ENCODE measurements around the gene ABLIM3.

The ABLIM3 gene

DNA sequence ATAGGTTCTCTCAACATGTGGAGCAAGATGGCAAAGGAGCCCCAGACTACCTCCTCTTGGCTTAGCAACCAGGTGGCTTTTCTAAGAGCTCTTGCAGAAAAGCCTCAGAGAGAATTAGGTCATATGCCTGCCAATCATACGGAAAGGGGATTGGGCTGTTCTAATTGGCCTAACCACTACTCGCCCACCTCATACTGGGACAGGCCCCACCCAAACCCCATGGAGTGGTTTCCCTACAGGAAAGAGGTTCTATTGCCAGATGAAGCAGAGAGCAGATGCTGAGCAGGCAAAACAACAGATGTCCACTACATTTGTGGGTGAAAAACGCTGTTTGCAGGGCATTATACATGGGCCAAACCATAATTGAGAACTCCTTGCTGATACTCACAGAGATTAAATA, 29.0 kb downstream of the ABLIM3 start:
- peak; percentile 31 for DNase-seq (ENCODE audit: low read depth)
- no peak overlapping the region for H3K4me3 ChIP-seq (ENCODE audit: low read depth, low read length)
- in situ Hi-C loops (cut with HindIII; ENCODE audit: low sequenced_read_pairs): no loop called here
- TF ChIP-seq, protein P1, sequence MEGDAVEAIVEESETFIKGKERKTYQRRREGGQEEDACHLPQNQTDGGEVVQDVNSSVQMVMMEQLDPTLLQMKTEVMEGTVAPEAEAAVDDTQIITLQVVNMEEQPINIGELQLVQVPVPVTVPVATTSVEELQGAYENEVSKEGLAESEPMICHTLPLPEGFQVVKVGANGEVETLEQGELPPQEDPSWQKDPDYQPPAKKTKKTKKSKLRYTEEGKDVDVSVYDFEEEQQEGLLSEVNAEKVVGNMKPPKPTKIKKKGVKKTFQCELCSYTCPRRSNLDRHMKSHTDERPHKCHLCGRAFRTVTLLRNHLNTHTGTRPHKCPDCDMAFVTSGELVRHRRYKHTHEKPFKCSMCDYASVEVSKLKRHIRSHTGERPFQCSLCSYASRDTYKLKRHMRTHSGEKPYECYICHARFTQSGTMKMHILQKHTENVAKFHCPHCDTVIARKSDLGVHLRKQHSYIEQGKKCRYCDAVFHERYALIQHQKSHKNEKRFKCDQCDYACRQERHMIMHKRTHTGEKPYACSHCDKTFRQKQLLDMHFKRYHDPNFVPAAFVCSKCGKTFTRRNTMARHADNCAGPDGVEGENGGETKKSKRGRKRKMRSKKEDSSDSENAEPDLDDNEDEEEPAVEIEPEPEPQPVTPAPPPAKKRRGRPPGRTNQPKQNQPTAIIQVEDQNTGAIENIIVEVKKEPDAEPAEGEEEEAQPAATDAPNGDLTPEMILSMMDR (IDR thresholded peaks at IDR 0.05; ENCODE audit: low read depth, low read length, missing control alignments): no peak

DNA sequence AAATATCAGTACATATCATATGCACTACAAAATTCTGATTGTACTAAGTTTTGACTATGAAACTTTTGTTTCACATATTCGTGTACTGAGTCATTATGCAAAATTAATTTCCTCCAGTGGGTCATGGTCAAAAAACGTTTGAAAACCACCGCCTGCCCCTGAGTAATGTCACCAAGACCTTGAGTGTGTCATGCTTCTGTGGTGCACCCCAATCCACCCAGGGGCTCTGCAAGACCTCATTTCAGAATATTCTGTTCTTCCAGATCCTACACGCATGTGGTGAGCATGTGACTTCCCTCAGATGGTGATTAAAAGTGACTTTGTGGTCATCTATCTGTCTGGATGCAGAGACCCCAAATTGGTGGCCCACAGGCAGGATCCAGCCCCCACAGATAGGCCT, 31.0 kb downstream of the ABLIM3 start:
- in situ Hi-C loops (cut with HindIII; ENCODE audit: low sequenced_read_pairs): no loop called here
- no peak overlapping the region for H3K4me3 ChIP-seq (ENCODE audit: low read depth, low read length)
- TF ChIP-seq, protein P1 (IDR thresholded peaks at IDR 0.05; ENCODE audit: low read depth, low read length, missing control alignments): no peak
- DNase-seq (ENCODE audit: low read depth): peak; percentile 55

DNA sequence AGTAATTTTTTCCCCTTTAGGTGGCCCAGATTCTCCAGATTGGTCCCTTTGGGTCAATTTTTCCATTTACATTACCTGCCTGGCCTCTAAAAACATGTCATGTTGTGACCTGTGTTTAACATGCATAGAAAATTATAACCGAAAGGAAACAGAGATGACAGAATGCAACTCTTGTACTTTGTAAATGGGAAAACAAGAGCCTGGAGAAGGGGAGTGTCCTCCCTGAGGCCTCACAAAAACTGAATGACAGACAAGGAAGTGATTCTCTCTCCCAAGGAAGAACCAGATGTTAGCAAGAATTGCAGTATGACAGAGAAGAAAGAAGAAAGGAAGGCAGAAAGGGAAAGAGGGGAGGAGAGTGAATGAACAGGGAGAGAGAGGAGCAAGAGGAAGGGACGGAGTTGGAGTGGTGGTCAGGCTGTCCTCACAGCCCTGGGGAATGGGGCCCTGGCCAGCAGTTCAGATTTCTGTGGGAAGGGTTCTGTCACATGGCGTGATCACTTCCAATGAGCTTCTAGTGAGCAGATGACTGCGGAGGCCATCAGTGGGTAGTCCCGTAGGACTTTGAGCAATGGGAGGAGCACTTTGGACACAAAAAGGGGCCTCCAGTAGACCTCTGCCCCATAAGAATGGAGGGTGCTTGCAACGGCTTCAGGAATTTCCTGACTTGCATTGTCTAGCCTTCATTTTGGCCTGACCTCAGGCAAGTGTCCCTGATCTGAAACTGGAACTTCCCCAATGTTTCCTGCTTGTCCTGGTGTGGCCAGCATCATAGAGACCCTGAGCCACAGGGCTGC, 31.6 kb downstream of the ABLIM3 start:
- no peak for DNase-seq (ENCODE audit: low read depth)
- H3K4me3 ChIP-seq (ENCODE audit: low read depth, low read length): no peak overlapping the region
- TF ChIP-seq, protein P1 (IDR thresholded peaks at IDR 0.05; ENCODE audit: low read depth, low read length, missing control alignments): no peak
- in situ Hi-C loops (cut with HindIII; ENCODE audit: low sequenced_read_pairs): no loop called here

DNA sequence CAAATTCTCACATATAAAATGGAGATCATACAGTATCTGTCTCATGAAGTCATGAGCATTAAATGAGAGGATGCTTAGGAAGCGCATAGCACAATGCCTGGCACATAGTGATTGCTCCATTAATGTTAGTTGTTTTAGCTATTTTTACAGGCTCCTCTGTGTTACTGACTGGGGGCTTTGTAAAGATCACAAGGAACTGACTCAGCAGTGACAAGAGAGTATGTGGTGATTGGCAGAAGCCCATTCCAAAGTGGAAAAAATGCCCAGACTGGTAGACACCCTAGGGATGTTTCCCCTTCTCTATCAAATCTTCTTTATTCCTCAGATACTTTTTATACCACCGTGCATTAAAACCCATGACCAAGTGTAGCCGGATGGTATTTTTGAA, 33.5 kb downstream of the ABLIM3 start:
- TF ChIP-seq, protein P1 (IDR thresholded peaks at IDR 0.05; ENCODE audit: low read depth, low read length, missing control alignments): no peak
- H3K4me3 ChIP-seq (ENCODE audit: low read depth, low read length): no peak overlapping the region
- in situ Hi-C loops (cut with HindIII; ENCODE audit: low sequenced_read_pairs): no loop called here
- no peak for DNase-seq (ENCODE audit: low read depth)

DNA sequence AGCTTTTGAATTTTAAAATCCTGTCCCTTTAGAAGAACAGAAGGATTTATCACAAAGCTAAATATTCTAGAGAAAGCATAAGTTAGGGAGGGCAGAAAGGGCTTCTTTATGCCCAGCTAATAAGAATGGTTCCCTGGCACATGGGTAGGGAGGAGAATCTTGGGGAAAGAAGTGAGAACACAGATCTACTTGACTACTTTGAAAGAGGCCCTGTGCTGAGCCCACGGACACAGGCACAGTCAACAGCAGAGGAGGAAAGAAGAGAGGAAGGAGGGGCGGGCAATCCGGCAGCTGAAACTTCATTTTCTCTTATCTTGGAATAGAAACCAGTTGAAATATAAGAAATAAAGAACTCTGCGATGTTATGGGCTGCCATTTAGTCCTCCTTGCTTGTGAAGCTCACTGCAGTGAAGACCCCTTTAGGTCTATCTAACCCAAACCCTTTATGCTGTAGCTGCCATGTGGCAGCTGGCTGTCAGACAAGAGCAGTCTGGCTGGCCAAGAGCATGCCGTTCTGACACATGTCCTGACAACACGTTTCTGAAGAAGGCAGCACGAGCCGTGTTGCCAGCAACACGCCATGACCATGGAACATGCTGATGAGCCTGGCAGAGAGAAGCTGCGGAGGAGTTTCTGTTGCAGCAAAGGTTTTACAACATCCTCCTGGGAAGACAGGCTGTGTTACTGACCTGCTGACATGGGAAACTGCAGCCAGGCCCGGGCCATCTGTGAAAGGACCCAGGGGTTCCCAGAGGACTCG, 34.2 kb downstream of the ABLIM3 start:
- in situ Hi-C loops (cut with HindIII; ENCODE audit: low sequenced_read_pairs): no loop called here
- no peak overlapping the region for H3K4me3 ChIP-seq (ENCODE audit: low read depth, low read length)
- TF ChIP-seq, protein P1 (IDR thresholded peaks at IDR 0.05; ENCODE audit: low read depth, low read length, missing control alignments): no peak
- no peak for DNase-seq (ENCODE audit: low read depth)

DNA sequence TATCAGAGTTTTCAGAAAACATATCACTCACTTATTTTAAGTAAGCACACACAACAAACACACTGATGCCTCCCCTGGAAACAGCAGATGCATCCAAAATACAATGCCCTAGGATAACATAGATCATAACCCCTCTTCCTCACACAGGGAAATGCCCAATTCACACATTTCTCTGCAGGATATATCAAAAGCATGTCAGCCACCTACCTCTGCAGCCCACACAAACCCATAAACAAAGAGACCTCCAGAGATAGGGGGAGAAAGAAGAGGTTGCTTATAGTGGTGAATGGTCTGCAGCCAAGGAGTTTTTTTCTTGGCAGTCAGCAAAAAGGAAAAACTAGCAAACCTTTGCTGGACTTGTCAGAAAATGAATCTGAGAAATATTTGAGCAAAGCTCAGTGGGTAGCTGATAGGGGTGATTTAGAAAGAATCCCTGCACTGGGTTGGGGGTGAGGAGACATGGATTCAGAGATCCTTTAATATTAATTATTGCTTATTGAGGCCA, 36.1 kb downstream of the ABLIM3 start:
- no peak for DNase-seq (ENCODE audit: low read depth)
- in situ Hi-C loops (cut with HindIII; ENCODE audit: low sequenced_read_pairs): no loop called here
- H3K4me3 ChIP-seq (ENCODE audit: low read depth, low read length): no peak overlapping the region
- TF ChIP-seq, protein P1 (IDR thresholded peaks at IDR 0.05; ENCODE audit: low read depth, low read length, missing control alignments): no peak
